Fibroblast of peridontal ligament (primary cell): ENCODE data around the gene ZFAND2B.
A peak's percentile ranks its signal among the peaks of the same experiment; 100 is the strongest.

Source experiments
- DNase-seq: peaks from one replicate; pipeline ENCODE4 v3.0.0-alpha.2; 2010; ENCODE audit errors: extremely low read depth

Gene ZFAND2B

GRCh38 chr2:219204425-219205164, 2.0 kb upstream of the ZFAND2B start:
- no peak for DNase-seq

- no peak for DNase-seq
Measured at GRCh38 chr2:219205165-219205538, 1.4 kb upstream of the ZFAND2B start.

GRCh38 chr2:219205981-219206327, 628 bp upstream of the ZFAND2B start:
- DNase-seq, result no peak

GRCh38 chr2:219207134-219207883, 727 bp downstream of the ZFAND2B start:
- no peak for DNase-seq

GRCh38 chr2:219207884-219208740, 1.5 kb downstream of the ZFAND2B start:
- DNase-seq, result peak; percentile 59

GRCh38 chr2:219209236-219210195, 2.9 kb downstream of the ZFAND2B start:
- DNase-seq, result no peak

GRCh38 chr2:219210196-219210885, 3.8 kb downstream of the ZFAND2B start:
- DNase-seq, result no peak

GRCh38 chr2:219210886-219211362, 4.3 kb downstream of the ZFAND2B start:
- no peak for DNase-seq

- no peak for DNase-seq
Measured at GRCh38 chr2:219213026-219213415, 6.4 kb downstream of the ZFAND2B start.

- DNase-seq, result no peak
Measured at GRCh38 chr2:219213486-219214071, 7.0 kb downstream of the ZFAND2B start.

- no peak for DNase-seq
Measured at GRCh38 chr2:219214141-219214540, 7.6 kb downstream of the ZFAND2B start.

GRCh38 chr2:219214786-219215185, 8.2 kb downstream of the ZFAND2B start:
- no peak for DNase-seq

GRCh38 chr2:219215871-219216534, 9.4 kb downstream of the ZFAND2B start:
- DNase-seq, result no peak

- DNase-seq, result no peak
Measured at GRCh38 chr2:219216535-219216915, 9.9 kb downstream of the ZFAND2B start.

- DNase-seq, result no peak
Measured at GRCh38 chr2:219218217-219218731, 11.7 kb downstream of the ZFAND2B start.

GRCh38 chr2:219218732-219219701, 12.4 kb downstream of the ZFAND2B start, which contains the start of gene ABCB6:
Gene ABCB6 (minus strand): TSS chr2:219218958. CDS start chr2:219218673, 285 bp downstream.
- peak; percentile 94 for DNase-seq

- DNase-seq, result no peak
Measured at GRCh38 chr2:219219784-219220532, 13.4 kb downstream of the ZFAND2B start.
